Dedifferentiated amniotic fluid mesenchymal stem cell (primary cell): ENCODE results near the gene ZNF860.
"Not testable (repeated sequence)": the region's sequence is repeated elsewhere in the genome, so short reads cannot be mapped to it uniquely, and the experiment has no call there.

Source experiments
- DNase-seq: peaks from one replicate; pipeline ENCODE4 v3.0.0-alpha.2; 2016; ENCODE audit errors: extremely low spot score

The ZNF860 gene

DNA sequence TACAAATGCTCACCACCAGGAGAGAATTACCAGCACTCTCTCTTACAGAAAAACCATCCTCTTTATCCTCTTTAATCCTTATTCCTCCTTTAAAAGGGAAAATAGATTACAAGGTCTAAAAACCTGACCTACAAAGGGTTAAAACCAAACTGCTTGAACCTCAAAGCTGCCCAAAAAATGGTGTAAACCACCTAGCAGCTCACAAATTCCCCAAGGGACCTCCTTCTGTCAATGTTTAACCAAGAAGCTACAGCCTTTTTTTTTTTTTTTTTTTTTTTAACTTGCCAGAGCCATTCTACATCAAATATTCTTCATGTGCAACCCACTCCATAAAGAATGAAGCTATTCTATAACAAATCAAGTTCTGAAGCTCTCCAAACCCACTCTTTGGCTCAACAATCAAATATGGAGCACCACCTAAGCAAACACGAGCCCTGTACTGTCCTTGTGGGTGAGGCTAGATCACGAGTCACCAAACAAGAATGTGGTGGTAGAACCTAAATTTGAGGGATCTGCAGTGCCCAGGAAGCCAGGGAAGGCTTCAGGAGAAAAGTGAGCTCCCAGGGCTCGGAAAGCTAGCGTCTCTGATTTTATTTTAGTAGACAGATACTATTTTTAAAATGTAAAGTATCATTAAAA, 20.6 kb upstream of the ZNF860 start:
- peak; percentile 51 for DNase-seq

DNA sequence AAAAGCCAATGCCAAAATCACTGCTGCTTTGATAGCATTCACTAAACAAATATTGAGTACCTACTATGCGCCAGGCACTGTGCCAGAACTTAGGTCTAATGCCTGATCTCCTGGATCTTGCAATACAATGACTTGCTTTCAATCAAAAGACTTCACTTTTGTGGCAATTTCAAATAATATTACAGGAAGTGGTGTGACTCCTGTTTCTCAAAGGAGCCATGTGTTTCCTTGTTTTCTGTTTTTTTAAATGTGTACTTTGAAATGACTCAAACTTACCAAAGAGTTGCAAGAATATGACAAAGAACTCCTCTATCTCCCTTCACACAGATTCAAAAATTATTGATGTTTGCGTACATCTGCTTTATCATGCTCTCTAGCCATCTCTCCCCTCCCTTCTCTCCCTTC, 18.7 kb upstream of the ZNF860 start:
- DNase-seq: no peak

DNA sequence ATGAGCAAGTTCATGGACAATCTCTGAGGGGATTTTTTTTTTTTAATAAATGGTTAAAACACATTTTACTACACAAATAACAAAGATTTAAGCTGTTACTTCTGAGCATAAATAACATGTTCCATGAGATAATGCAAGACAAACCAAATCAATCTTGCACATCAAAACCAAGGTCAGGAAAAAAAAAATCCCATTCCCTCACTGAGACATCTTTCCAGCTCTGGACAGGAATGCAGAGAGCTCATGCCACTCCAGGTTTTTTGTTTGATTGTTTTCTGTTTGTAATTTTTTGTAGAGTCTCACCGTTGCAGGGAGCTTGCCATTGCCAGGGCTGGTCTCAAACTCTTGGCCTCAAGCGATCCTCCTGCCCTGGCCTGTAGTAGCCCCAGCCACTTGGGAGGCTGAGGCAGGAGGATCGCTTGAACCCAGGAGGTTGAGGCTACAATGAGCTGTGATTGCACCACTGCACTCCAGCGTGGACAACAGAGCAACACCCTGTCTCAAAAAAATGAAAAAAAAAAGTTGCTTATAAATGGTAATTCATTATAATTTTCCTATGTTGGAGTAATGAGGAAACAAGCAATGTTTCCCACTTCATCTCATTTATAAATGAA, 14.5 kb upstream of the ZNF860 start:
- no peak for DNase-seq

DNA sequence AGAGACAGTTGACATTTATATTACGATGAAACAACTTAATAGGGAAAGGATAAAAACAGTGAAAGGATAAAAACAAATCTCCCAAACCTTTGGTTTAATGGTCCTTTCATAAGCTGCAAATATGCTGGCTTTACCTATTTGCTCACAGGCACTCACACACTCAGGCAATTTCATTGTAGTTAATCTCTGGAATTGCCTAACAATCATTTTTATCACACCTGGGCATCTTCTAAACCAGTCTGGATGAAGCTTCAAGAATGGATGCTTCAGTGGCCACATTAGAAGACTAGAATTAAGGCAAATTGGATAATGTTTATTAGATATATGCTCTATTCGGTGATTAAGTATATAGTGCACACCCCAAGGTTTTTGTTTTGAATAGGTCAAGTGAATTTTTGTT, 14.0 kb upstream of the ZNF860 start:
- DNase-seq: no peak

DNA sequence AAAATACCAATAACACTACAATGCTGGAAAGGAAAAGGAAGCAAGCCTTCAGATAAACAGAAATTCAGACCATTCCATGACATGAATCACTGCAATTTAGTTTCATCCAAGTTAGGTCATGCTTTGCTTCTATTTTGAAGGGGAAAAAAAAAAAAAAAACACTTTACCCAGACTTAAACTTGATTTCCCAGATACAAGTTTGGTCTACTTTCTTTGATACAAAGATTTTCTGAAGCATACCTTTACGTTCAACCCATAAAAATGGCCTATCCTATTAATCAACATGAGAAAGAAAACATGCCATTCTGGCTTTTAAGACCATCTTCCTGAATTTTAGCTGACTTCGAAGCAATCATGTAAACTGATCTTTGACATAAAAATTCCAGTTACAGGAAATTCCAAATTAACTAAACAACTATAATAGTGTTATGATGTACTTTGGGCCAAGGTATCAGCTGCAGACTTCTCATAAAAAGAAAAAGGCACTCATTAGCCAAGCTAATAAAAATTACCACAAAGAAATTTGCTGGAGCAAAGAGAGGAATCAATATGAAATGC, 13.1 kb upstream of the ZNF860 start:
- DNase-seq: peak; percentile 74

DNA sequence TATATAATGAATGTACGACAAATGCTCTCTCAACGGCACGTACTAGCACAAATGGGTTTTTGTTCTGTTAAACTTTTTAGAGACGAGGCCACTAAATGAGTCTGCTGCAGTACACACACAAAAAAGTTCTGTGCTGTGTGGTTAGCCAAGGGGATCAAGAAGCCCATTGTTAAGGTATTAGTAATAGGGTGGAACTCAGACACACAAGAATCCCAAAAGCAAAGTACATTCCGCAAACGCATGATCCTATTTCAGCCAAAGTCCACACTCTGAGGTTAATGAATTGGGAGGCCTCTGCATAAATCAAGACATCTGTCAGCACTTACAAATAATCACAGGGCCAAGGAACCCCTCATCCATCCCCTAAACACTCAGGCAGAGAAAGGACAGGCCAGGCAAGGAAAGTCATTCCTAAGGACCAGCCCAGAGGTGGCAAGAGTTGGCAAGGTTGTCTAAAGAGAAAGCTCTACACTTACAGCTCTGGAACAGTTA, 12.6 kb upstream of the ZNF860 start:
- DNase-seq: peak; percentile 95

DNA sequence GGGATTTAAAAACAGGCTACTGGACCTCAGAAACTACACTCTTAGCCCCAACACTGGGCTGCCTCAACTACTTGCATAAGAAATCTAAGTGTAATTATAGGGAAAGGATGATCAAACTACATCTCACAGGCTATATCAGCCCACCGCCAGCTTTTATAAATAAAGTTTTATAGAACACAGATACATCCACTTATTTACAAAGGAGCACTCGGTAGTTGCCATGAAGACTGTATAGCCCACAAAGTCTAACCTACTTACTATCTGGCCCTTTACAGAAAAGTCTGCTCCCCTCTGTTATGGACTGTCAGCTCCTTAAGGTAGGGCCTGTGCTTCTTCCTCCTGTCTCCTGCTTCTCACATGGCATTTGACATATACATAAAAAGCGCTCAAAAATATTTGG, 9.9 kb upstream of the ZNF860 start:
- DNase-seq: no peak

DNA sequence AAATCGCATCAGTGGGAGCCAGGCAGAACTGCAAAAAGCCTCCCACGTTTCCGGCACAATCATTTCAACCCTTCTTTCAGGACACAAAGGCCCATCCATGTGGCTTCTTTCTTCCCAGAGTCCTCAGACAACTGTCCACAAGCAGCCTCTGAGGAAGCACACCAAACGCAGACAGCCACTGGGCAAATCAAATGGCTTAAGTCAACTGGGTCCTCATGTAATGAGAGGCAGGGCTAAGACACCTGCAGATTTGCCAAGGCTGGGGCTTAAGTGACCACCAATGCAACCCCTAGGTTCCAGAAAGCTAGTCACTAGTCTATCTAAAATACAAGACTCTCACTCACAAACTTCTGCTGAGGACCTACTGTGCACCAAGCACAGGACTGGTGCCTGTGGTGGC, 8.5 kb upstream of the ZNF860 start:
- no peak for DNase-seq

DNA sequence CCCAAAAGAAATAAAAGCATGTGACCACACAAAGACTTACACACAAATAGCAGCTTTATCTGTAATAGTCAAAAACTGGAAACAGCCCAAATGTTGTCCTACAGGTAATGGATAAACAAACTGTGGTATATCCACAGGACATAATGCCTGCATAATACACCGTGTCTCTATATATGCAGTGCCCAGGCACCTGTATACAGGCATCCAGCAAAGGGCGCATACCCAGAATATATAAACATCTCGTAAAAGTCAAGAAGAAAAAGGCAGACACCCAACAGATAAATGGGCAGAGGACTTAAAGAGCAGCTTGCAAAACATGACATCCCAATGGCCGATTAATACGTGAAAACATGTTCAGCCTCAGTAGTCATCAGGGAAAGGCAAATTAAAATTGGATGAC, 7.7 kb upstream of the ZNF860 start:
- DNase-seq: no peak

DNA sequence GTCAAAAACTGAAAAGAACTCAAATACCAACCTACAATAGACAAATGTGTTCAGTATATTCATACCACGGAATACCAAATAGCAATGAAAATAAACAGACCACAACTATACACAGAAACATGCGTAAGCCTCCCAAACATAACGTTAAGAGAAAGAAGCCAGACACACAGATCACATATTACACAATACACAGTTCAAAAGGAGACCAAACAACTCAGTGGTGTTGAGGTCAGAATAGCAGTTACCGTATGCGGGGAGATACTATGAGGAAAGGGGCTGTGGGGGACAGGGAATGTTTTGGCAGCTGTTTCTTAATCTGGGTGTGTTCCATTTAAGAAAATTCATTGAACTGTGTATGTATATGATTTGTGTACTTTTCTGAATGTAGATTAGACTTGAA, 7.1 kb upstream of the ZNF860 start:
- no peak for DNase-seq

DNA sequence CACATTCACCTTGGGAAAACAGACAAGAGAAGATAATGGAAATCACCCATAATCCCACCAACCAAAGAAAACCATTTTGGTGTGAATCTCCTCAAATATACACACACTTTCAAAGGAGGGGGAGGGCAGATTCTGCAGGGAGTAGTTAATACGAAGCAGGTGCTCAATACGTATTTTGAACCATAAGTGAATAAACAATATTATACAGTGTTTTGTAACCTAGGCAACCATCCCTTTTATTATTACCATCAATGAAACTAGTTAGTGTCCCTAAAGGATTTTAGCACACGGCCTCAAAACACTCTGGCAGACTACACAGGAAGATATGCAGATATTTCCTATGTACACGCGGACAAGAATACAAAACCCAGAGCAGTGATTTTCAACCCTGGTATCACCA, 6.6 kb upstream of the ZNF860 start:
- DNase-seq: no peak

DNA sequence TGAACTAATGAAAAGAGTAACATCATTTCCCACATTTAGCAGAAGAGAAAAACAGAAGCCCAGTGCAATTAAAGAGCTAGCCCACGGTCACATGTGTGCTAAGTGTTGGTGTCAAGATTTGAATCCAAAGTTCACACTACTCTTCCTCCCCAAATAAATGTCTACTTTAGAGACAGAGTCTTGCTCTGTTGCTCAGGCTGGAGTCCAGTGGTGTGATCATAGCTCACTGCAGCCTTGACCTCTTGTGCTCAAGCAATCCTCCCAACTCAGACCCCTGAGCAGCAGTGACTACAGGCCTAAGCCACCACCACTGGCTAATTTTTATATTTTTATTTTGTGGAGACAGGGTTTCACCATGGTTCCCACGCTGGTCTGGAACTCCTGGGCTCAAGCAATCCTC, 5.2 kb upstream of the ZNF860 start:
- DNase-seq: no peak

DNA sequence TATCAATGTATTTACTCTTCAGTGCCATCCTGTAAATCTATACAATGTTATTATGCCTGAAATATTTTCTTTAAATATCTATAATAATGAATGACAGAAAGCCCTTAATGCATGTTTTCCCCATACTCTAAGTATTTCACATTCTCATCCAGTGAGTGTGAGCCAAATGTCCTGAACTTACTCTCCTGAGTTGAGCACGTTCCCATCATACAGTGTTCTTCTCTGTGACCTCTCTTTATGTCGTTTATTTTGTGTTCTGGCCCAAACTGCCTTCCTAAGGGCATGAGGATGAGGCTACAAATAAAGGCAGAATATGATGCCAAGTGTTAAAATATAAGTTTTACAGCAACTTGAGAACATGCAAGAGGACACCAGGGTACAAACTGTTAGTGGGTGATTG, 3.8 kb upstream of the ZNF860 start:
- no peak for DNase-seq

DNA sequence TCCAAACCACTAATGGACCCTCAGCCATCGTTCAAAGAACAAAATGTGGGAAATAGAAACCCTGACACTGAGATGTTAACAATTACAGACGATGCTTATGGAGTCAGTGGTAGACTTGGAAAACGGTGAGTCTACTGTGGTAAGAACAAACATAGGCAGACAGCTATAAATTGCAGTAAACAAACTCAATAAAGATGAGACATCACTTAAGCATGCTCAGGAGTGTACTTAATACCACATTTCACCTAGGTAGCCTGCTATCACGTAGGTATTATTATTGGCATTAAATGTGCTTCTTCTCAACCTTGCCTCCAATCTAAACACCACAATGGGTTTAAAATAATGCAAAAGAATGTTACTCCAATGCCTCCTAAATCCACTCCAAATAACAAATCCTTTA, 3.0 kb upstream of the ZNF860 start:
- DNase-seq: no peak

DNA sequence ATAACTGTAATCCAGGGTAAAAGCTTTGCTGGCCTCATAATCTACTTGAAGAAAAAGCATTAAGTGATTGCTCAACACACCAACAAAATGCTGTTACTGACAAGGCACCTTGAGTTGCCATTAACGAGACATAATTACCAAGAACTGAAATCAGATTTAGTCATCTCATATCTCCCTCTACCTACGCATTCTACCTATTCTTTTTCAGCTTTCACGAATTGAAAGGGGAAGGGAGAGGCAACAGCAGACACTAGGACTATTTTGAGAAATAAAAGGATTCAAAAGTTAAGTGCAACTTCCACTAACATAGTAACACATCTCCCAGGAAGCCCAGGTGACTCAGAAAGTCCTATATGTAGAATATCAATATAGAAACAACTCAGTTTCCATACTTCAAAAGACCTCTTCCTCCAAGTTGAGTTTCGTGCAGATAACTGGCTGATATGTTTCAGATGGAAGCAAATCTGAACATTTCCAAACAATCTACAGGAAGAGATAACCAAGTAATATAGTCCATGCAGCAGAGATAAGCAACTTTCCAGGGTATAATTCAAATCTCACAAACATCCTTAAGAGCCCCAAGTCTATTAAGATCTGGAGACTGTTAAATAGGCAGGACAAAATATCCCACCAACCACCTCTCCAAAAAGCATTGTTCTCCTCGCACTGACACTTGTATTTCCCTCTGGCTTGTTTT, 2.4 kb upstream of the ZNF860 start:
- DNase-seq: no peak

DNA sequence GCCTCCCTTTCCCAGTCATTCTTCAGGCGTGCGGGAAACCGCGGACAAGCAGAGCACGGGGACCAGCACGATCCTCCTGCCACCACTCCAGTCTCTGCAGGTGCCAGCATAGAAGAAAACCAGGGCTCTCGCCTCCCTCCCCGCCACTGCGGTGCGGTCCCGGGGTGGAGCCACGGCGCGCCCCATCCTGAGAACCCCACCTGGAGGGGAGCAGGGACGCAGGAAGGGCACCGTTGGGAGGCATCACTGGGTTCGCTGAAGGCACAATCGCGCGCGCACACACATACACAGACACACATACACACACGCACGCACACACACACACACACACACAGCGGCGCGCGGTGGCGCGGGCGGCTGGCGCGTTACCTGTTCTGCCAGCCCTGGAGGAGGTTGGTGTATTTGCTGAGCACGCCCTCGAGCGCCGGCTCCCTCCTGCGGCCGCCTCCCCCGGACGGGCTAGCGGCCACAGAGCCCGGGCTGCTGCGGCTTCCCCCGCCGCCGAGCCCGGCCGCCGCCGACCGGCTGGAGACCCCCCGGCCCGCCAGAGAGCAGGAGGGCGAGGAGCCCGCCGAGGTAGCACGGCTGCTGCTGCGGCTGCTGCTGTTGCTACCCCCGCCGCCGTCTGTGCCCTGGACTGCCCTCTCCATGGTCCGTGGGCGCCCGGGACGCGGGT, 882 bp upstream of the ZNF860 start:
- DNase-seq: no peak

DNA sequence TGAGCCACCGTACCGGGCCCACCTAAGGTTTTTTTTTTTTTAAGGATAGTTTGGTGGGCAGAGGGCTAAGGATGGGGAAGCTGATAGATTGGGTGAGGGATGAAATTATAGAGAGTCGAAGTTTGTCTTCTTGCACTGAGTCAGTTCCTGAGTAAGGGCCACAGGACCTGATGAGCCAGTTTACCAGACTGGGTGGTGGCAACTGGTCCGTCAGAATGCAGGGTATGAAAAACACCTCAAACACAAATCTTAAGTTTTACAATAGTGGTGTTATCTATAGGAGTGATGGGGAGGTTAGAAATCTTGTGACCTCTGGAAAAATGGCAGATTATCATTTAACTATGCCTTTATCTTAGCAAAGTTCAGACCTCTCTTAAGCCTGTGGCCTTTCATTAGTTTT, 2.8 kb downstream of the ZNF860 start:
- no peak for DNase-seq

DNA sequence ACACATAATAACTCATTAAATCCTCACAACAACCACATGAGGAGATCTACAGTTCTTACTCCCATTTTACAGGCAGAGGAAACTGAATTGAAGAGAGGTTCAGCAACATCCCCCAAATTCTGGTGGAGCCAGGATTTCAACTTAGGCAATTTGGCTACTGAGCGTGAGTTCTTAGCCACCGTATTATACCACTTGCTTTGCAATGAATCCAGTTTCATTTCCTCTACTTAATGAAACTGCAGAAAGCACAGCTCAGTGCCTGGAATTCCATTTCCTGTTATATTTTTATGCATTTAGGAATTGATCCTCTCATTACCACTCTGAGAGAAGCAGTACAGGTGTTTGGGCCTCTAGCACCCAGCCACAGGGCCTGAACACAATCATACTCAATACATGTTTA, 4.3 kb downstream of the ZNF860 start:
- no peak for DNase-seq

DNA sequence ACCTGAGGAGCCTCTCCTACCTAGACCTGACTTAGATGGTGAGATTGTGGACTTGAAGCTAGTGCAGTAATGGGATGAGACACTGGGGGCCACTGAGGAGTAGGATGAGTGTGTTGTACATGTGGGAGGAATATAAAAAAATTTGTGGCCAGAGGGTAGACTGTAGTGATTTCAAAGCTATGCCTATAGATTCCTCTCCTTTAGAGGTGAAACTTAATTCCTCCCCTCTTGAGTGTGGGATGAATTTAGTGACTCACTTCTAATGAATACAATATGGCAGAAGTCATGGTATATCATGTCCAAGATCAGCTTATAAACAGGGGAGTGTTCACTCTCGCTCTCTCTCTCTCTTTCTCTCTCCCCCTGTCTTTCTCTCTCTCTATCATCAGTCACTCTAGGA, 6.7 kb downstream of the ZNF860 start:
- DNase-seq: no peak

DNA sequence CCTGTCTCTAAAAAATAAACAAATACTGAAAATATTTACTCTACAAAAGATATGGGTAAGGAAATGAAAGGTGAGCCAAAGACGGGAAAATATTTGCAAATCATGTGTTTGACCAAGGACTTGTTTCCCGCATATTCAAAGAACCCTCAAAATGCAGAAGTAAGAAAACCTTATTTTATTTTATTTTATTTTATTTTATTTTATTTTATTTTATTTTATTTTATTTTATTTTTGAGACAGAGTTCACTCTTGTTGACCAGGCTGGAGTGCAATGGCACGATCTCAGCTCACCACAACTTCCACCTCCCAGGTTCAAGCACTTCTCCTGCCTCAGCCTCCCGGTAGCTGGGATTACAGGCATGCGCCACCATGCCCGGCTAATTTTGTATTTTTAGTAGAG, 11.4 kb downstream of the ZNF860 start:
- not testable (repeated sequence) for DNase-seq

DNA sequence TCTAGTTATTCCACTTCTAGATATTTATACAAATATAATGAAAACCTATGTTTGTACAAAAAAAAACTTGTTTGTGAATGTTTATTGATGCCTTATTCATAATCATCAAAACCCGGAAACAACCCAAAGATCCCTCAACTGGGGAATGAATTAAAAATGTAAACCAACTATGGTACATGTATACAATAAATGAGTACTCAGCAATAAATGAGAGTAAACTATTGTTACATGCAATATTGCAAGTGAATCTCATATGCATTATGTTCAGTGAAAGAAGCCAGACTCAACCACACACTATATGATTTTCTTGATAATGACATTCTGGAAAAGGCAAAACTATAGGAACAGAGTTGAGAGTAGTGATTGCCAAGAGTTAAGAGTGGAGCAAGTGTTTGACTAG, 12.3 kb downstream of the ZNF860 start:
- DNase-seq: no peak

DNA sequence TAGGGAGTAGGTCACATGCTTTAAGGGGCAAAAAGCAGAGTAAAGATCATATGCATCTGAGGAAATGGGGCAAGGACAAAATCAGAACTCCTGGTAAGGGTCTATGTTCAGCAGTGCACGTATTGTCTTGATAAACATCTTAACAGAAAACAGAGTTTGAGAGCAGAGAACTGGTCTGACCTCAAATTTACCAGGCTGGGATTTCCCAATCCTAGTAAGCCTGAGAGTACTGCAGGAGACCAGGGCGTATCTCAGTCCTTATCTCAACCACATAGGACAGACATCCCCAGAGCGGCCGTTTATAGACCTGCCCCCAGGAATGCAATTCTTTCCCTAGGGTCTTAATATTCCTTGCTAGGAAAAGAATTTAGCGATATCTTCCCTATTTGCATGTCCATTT, 13.5 kb downstream of the ZNF860 start:
- DNase-seq: not testable (repeated sequence)
